Heart left ventricle (tissue), 16 donors: Measurements from ENCODE around the gene ASAP2. TPM values are rescaled to one million over a fixed set of nuclear protein-coding genes. Genes with fewer than 3 reads are reported as not detected.

ENCODE experiments used
- ATAC-seq, 4 donors: fragments of 200-7000 bp; cut with Tn5 transposase; one replicate each; pipeline ENCODE4 v1.9.1; 2020 to 2022; ENCODE audit warnings: moderate library complexity in 4 of 4, mild to moderate bottlenecking in 3 of 4, moderate number of reproducible peaks in 1 of 4
- DNase-seq, 5 donors: peaks; one replicate each; pipeline ENCODE4 v3.0.0-alpha.2; 2020
- H3K27ac ChIP-seq, 12 donors: fragments of 200-600 bp; sonication (generic) in 4 of 12; one replicate each; pipeline versions ENCODE4 v1.5.0 to v1.8.0; 2016 to 2022; ENCODE audit warnings: mild to moderate bottlenecking in 2 of 12
- H3K27me3 ChIP-seq, 9 donors: fragments of 200-600 bp; sonication (generic) in 2 of 9; one replicate each; pipeline versions ENCODE4 v1.5.1 to v1.8.0; 2016 to 2022; ENCODE audit warnings: mild to moderate bottlenecking in 3 of 9
- H3K36me3 ChIP-seq, 9 donors: fragments of 200-600 bp; sonication (generic) in 2 of 9; one replicate each; pipeline versions ENCODE4 v1.5.0 to v1.8.0; 2018 to 2022; ENCODE audit warnings: mild to moderate bottlenecking in 2 of 9
- H3K4me1 ChIP-seq, 12 donors: fragments of 200-600 bp; sonication (generic) in 4 of 12; one replicate each; pipeline versions ENCODE4 v1.5.0 to v1.8.0; 2016 to 2022; ENCODE audit warnings: mild to moderate bottlenecking in 3 of 12
- H3K4me3 ChIP-seq, 12 donors: fragments of 200-600 bp; sonication (generic) in 4 of 12; one replicate each; pipeline versions ENCODE4 v1.5.0 to v1.8.0; 2017 to 2022; ENCODE audit warnings: mild to moderate bottlenecking in 9 of 12, moderate library complexity in 4 of 12
- H3K9me3 ChIP-seq, 12 donors: fragments of 200-600 bp; sonication (generic) in 4 of 12; one replicate each; pipeline versions ENCODE4 v1.5.0 to v1.8.0; 2016 to 2022; ENCODE audit warnings: mild to moderate bottlenecking in 1 of 12
- POLR2A ChIP-seq, 2 donors: fragments of 450-650 bp; IDR thresholded peaks; one replicate each; pipeline ENCODE4 v1.6.1; 2017; ENCODE audit warnings: antibody characterized with exemption in 2 of 2, mild to moderate bottlenecking in 2 of 2, moderate library complexity in 2 of 2
- WGBS, 4 donors: extraction: QIAGEN DNeasy Blood & Tissue Kit in 2 of 4; methylation state at CpG; one replicate each; pipeline versions ENCODE4 v1.1.5 to v1.1.7; 2013 to 2018; 5-methylcytosine and 5-hydroxymethylcytosine counted together
- intact Hi-C, 10 donors: fragments of 100-400 bp; cut with DNase I; formaldehyde crosslinking; loops; one replicate each; pipeline versions ENCODE4 v1.11.1 to v1.14.2; 2022
- polyA plus RNA-seq, 2 donors: library from polyadenylated mRNA; stranded (reverse); fragments of 200-250 nt; gene quantifications; one replicate each; pipeline ENCODE4 v1.2.3, GENCODE V29; 2013
- total RNA-seq, 9 donors: library from RNA; depleted of rRNA in 2 of 9; stranded (reverse); fragments of >200 nt in 2 of 9; fragmentation: NEBNext Ultra II Directional in 3 of 9; extraction: Animal tissue kit (Norgen Biotek cat#: 25700) in 3 of 9; gene quantifications; one replicate each; pipeline versions ENCODE4 v1.1.0 to v1.2.4, GENCODE V29; 2016 to 2023
- TF ChIP-seq, protein P1 (sequence below), 12 donors: fragments of 200-600 bp; sonication (generic) in 4 of 12; IDR thresholded peaks; one replicate each; pipeline versions ENCODE4 v1.5.0 to v1.8.0; 2018 to 2022; ENCODE audit warnings: antibody characterized with exemption in 12 of 12, mild to moderate bottlenecking in 5 of 12
- donor health status: ischemic (EF 13 %, LVEDD 7.1; RV severe dilation, severe dysfunction).
- donor health status: healthy with polysubstance abuse.
- donor health status: DM: no; HTN: yes; CAD: no.
- donor health status: DM: no; HTN: no; CAD: no.
- donor health status: ischemic (EF 25% LVEDD 6.9; RV normal size, moderate dysfunction).
- donor health status: ischemic (EF 25% LVEDD 5.7; RV mildly dilated, moderate dysfunction).
- donor health status: healthy.
- donor health status: DM: yes; HTN: yes; CAD: no.
- donor health status: ischemic (EF 35%, LVEDD 5.7; RV mildly dilated, moderate dysfunction).
- donor health status: nonischemic (EF 11% LVEDD 7.7; RV severe dilation, severe dysfunction).
- donor health status: DM: yes; HTN: yes; CAD: no.
- donor health status: PGD.
- donor health status: ischemic (EF 29% LVEDD 5.4; RV normal size, mild dysfunction).
- donor health status: nonischemic (EF 23%, LVEDD 6.1; RV moderate dilation, normal function).

ASAP2 gene
- total and polyA plus RNA-seq, 11 donors = 6.7 to 17.0 (median 11.9) TPM

DNA sequence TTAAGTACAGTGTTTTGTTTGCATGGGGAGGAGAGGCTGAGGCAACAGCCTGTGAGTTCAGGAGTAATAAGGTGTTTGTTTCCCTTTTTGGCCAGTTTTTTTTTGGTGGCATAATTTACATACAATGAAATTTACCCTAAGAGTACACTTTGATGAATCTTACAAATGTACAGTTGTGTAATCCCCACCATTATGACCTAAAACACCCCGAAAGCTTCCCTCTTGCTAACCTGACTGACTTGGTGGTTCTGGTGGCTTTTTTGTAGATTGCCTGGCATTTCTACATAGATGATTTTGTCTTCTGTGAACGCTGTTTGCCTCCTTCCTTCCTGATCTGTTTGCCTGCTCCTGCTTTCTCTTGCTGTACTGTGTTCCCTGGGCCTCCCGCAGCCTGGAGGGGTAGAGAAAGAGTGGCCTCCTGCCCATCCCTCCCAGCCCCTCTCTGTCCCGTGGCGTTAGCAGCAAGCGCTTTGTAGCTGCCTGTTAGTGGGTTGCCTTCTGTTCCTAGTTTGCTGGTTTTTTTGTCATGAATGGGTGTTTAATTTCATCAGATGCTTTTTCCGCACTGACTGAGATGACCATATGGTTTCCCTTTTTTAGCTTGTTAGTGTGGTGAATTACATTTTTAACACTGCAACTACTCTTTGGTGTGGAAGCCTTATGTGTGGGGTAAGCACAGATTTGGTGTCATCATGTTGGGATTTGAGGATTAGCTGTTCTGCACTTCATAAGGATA lies 32.1 kb downstream of the ASAP2 start:
- H3K36me3 ChIP-seq = no peaks in the 10 kb centered on the region
- H3K4me3 ChIP-seq = no peak overlapping the region
- DNase-seq = no peak
- 66 to 71% (median 70%) methylated on average over 7 of the region's 7 CpGs for WGBS, 4 donors
- peak overlapping the region in 10 of 12 donors; percentile 11 to 87 (median 72) for H3K27ac ChIP-seq
- no peak for ATAC-seq
- no peaks in the 10 kb centered on the region for H3K9me3 ChIP-seq
- peaks cover 19 to 88% (median 57%) of the 10 kb centered on the region in 12 donors for H3K4me1 ChIP-seq
- intact Hi-C loops = loop anchor here in 1 of 10 donors (2.0 kb wide), 1 partner anchor 24 kb away; no protein-coding TSS in a partner anchor
- H3K27me3 ChIP-seq = no peaks in the 10 kb centered on the region
- TF ChIP-seq, protein P1, sequence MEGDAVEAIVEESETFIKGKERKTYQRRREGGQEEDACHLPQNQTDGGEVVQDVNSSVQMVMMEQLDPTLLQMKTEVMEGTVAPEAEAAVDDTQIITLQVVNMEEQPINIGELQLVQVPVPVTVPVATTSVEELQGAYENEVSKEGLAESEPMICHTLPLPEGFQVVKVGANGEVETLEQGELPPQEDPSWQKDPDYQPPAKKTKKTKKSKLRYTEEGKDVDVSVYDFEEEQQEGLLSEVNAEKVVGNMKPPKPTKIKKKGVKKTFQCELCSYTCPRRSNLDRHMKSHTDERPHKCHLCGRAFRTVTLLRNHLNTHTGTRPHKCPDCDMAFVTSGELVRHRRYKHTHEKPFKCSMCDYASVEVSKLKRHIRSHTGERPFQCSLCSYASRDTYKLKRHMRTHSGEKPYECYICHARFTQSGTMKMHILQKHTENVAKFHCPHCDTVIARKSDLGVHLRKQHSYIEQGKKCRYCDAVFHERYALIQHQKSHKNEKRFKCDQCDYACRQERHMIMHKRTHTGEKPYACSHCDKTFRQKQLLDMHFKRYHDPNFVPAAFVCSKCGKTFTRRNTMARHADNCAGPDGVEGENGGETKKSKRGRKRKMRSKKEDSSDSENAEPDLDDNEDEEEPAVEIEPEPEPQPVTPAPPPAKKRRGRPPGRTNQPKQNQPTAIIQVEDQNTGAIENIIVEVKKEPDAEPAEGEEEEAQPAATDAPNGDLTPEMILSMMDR (IDR thresholded peaks at IDR 0.05) = no peak
- no peak for TF ChIP-seq POLR2A (IDR thresholded peaks at IDR 0.05)

DNA sequence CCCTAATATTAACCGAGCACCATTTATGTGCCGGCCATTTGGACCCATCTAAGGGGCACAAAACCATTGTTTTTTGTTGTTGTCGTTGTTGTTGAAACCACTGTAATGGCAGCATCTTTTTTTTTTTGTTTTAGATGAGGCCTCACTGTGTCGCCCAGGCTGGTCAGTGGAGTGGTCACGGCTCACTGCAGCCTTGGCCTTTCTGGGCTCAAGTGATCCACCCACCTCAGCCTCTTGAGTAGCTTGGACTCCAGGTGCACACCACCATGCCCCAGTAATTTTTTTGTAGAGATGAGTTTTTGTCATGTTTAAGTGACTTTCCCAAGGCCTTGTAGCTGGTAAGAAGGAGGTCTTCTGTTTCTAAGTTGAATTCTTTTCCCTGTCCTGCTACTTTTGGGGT lies 33.0 kb downstream of the ASAP2 start:
- whole genome bisulfite sequencing, 4 donors = 95 to 99% (median 97%) methylated on average over 5 of the region's 5 CpGs
- ATAC-seq = no peak
- no peaks in the 10 kb centered on the region for H3K36me3 ChIP-seq
- H3K4me1 ChIP-seq = peaks cover 12 to 84% (median 51%) of the 10 kb centered on the region in 12 donors
- no peak overlapping the region for H3K27ac ChIP-seq
- intact Hi-C loops = loop anchor here in 1 of 10 donors (2.0 kb wide), 1 partner anchor 23 kb away; no protein-coding TSS in a partner anchor
- no peaks in the 10 kb centered on the region for H3K9me3 ChIP-seq
- no peak for TF ChIP-seq POLR2A (IDR thresholded peaks at IDR 0.05)
- no peak for DNase-seq
- no peaks in the 10 kb centered on the region for H3K27me3 ChIP-seq
- no peak overlapping the region for H3K4me3 ChIP-seq

DNA sequence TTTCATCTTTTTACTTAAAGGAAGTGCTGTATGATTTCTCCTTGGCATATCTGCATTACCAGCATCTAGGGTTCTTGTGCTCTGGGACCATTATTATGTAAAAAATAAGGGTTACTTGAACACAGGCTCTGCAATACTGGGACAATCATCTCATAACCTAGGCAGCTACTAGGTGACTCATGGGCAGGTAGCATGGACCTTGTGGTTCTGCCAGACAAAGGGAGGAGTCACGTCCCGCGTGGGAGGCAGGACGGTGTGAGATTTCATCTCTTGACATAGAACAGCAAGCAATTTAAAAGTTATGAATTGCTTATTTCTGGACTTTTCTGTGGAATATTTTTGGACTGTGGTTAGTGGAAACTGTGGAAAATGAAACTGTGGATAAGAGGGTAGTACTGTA lies 34.1 kb downstream of the ASAP2 start:
- H3K4me3 ChIP-seq = no peak overlapping the region
- H3K9me3 ChIP-seq = no peaks in the 10 kb centered on the region
- peaks cover 6 to 81% (median 50%) of the 10 kb centered on the region in 12 donors for H3K4me1 ChIP-seq
- DNase-seq = no peak
- intact Hi-C loops = no loop called here
- H3K27me3 ChIP-seq = no peaks in the 10 kb centered on the region
- H3K36me3 ChIP-seq = no peaks in the 10 kb centered on the region
- 61 to 76% (median 69%) methylated on average over 4 of the region's 4 CpGs for WGBS, 4 donors
- TF ChIP-seq POLR2A (IDR thresholded peaks at IDR 0.05) = no peak
- TF ChIP-seq, protein P1 (IDR thresholded peaks at IDR 0.05) = no peak
- H3K27ac ChIP-seq = peak overlapping the region in 5 of 12 donors; percentile 7 to 31 (median 27)
- peak in 1 of 4 donors; percentile 19 for ATAC-seq

DNA sequence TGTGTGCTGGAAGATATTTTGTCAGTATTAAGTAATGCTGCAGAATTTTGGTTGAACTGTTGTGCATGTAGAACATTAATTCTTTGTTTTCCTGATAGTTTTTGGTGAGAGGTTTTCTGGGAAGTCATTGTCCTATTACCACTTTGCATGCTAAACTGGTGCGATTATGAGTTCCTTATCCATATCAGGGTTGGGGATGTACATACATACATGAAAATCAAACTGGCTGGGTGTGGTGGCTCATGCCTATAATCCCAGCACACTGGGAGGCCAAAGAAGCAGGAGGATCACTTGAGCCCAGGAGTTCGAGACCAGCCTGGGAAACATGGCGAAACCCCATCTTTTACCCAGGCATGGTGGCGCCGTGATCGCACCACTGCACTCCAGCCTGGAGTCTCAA lies 34.6 kb downstream of the ASAP2 start:
- ATAC-seq = no peak
- intact Hi-C loops = no loop called here
- Histone ChIP-seq H3K36me3 (no peaks in the 10 kb centered on the region), H3K4me3 (no peak overlapping the region), H3K27ac (peak overlapping the region in 1 of 12 donors; percentile 31), H3K4me1 (peaks cover under 1 to 76% (median 46%) of the 10 kb centered on the region in 12 donors), H3K27me3 (no peaks in the 10 kb centered on the region), H3K9me3 (no peaks in the 10 kb centered on the region)
- TF ChIP-seq POLR2A (IDR thresholded peaks at IDR 0.05) = no peak
- TF ChIP-seq, protein P1 (IDR thresholded peaks at IDR 0.05) = no peak
- DNase-seq = no peak
- WGBS, 4 donors = 88 to 96% (median 95%) methylated on average over 6 of the region's 6 CpGs
